ENCODE measurements around the gene NQO1. TPM values are rescaled to one million over a fixed set of nuclear protein-coding genes. Genes with fewer than 3 reads are reported as not detected.

Gene NQO1
- total RNA-seq (1 to 10 TPM; 1.2 to 6.0 (median 4.9) TPM), polyA plus RNA-seq (1 to 10 TPM; 3.8 to 7.3 TPM)

GRCh38 chr16:69726313-69727060 is at the start of gene NQO1:
NQO1 (minus strand) TSS chr16:69726560; CDS start chr16:69726439, 121 bp downstream.
- intact Hi-C loops (cut with DNase I): no loop called here
- no peaks in the 10 kb centered on the region for H3K9me3 ChIP-seq
- peak within 1 kb of the TSS in 2 of 4 donors; percentile 28 to 47 for H3K27ac ChIP-seq
- H3K4me3 ChIP-seq: peak within 1 kb of the TSS; percentile 9 to 45 (median 32)
- H3K4me1 ChIP-seq: no peaks in the 10 kb centered on the region
- ATAC-seq (peak; percentile 99), DNase-seq (peak; percentile 82 to 94 (median 88)), FAIRE-seq (no peak)
- H3K36me3 ChIP-seq: no peaks in the 10 kb centered on the region
- TF ChIP-seq CTCF (IDR thresholded peaks at IDR 0.05): no peak
- WGBS, 2 donors: 1 to 2% methylated on average over 30 to 31 of the region's 31 CpGs
- no peaks in the 10 kb centered on the region for H3K27me3 ChIP-seq

GRCh38 chr16:69775563-69775962 is 49.2 kb upstream of the NQO1 start:
- H3K27ac ChIP-seq: no peak overlapping the region
- no peak overlapping the region for H3K4me3 ChIP-seq
- no peaks in the 10 kb centered on the region for H3K9me3 ChIP-seq
- no peak for FAIRE-seq
- no peak for TF ChIP-seq CTCF (IDR thresholded peaks at IDR 0.05)
- no peak for ATAC-seq
- no peaks in the 10 kb centered on the region for H3K36me3 ChIP-seq
- peaks cover 7 to 21% (median 15%) of the 10 kb centered on the region in 3 donors for H3K4me1 ChIP-seq
- intact Hi-C loops (cut with DNase I): no loop called here
- no peak for DNase-seq
- no peaks in the 10 kb centered on the region for H3K27me3 ChIP-seq

DNA sequence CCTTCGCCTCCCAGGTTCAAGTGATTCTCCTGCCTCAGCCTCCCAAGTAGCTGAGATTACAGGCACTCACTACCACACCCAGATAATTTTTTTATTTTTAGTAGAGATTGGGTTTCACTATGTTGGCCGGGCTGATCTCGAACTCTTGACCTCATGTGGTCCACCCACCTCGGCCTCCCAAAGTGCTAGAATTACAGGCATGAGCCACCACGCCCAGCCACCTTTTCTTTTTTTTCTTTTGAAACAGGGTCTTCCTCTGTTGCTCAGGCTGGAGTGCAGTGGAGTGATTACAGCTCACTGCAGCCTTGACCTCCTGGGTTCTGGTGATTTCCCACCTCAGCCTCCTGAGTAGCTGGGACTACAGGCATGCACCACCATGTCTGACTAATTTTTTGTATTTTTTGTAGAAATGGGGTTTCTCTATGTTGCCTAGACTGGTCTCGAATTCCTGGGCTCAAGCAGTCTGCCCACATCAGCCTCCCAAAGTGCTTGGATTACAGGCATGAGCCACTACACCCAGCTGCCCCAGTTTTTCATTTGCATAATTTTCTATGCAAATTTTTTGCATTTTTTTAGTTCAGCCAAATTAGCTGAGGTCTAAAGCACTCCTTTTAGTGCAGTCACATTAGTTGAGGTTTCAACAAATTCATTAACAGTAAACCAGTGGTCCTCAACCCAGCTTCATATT is 47.0 kb upstream of the NQO1 start:
- DNase-seq (no peak), ATAC-seq (no peak), FAIRE-seq (no peak)
- no peaks in the 10 kb centered on the region for H3K36me3 ChIP-seq
- no peak for TF ChIP-seq CTCF (IDR thresholded peaks at IDR 0.05)
- H3K9me3 ChIP-seq: no peaks in the 10 kb centered on the region
- 90% methylated on average over 6 of the region's 6 CpGs for WGBS, 2 donors
- no peak overlapping the region for H3K4me3 ChIP-seq
- H3K27ac ChIP-seq: no peak overlapping the region
- intact Hi-C loops (cut with DNase I): no loop called here
- no peaks in the 10 kb centered on the region for H3K27me3 ChIP-seq
- peaks cover 7 to 21% (median 15%) of the 10 kb centered on the region in 3 donors for H3K4me1 ChIP-seq

DNA sequence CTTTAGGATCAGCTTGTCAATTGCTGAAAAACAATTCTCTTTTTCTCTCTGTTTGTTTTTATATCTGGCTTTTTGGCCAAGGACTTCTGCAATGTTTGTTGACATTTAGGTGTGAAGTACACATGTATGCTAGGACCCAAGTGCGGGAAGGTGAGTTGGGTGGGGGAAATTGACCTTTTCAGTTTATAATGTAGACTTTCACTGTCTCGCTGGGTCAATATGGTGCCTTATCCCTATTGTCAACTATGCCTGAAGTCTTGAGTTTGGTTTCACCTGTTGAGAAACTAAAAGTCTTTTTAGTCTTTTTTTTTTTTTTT is 45.2 kb upstream of the NQO1 start:
- TF ChIP-seq CTCF (IDR thresholded peaks at IDR 0.05): no peak
- Histone ChIP-seq H3K9me3 (no peaks in the 10 kb centered on the region), H3K36me3 (no peaks in the 10 kb centered on the region), H3K27me3 (no peaks in the 10 kb centered on the region), H3K27ac (peak overlapping the region in 3 of 4 donors; percentile 17 to 74 (median 62)), H3K4me1 (peaks cover 7 to 21% (median 15%) of the 10 kb centered on the region in 3 donors), H3K4me3 (no peak overlapping the region)
- intact Hi-C loops (cut with DNase I): no loop called here
- 38 to 39% methylated on average over 2 of the region's 2 CpGs for WGBS, 2 donors
- DNase-seq (no peak), ATAC-seq (peak; percentile 29 to 66 (median 54)), FAIRE-seq (no peak)

- 34 to 37% methylated on average over 2 of the region's 2 CpGs for WGBS, 2 donors
- Histone ChIP-seq H3K27ac (no peak overlapping the region), H3K4me1 (peaks cover 7 to 24% (median 15%) of the 10 kb centered on the region in 3 donors)
Measured at GRCh38 chr16:69769404-69769803, 43.0 kb upstream of the NQO1 start.

More at GRCh38 chr16:69769404-69769803, 43.0 kb upstream of the NQO1 start:
- FAIRE-seq (no peak), DNase-seq (no peak), ATAC-seq (no peak)
- no peaks in the 10 kb centered on the region for H3K9me3 ChIP-seq
- no peak overlapping the region for H3K4me3 ChIP-seq
- intact Hi-C loops (cut with DNase I): no loop called here
- no peaks in the 10 kb centered on the region for H3K27me3 ChIP-seq
- H3K36me3 ChIP-seq: no peaks in the 10 kb centered on the region
- no peak for TF ChIP-seq CTCF (IDR thresholded peaks at IDR 0.05)
